IMR-90 (cell line): Measurements from ENCODE around the gene PTK6. TPM values are rescaled to one million over a fixed set of nuclear protein-coding genes. Genes with fewer than 3 reads are reported as not detected.

Source experiments
- ATAC-seq: fragments of 200-7000 bp; cut with Tn5 transposase; 2 replicates; pipeline ENCODE4 v1.9.1; 2020; ENCODE audit warnings: low read depth, mild to moderate bottlenecking, moderate library complexity
- BruUV-seq: library from RNA; stranded (reverse); fragments of 400-500 nt; replicated peaks from 2 replicates; lab custom pipeline; 2021; lab: Mats Ljungman, UMichigan
- CTCF ChIA-PET: fragments of 300-600 bp; formaldehyde crosslinking; extraction: SDS; loops from one replicate; lab custom pipeline; 2021; ENCODE audit warnings: antibody characterized with exemption; lab: Yijun Ruan, JAX
- POLR2A ChIA-PET: fragments of 300-600 bp; sonication (Branson Sonifier 250); formaldehyde crosslinking; loops from one replicate; lab custom pipeline; 2022; ENCODE audit warnings: antibody characterized with exemption; ENCODE audit not compliant: unreplicated experiment; lab: Charles Lee
- DNase-seq: peaks from one replicate; pipeline ENCODE4 v3.0.0; 2013
- H2AFZ ChIP-seq: replicated peaks from 2 replicates; pipeline ENCODE3; 2013; ENCODE audit warnings: low read length, mild to moderate bottlenecking; ENCODE audit not compliant: poor library complexity
- H2AK5ac ChIP-seq: 2 replicates; pipeline ENCODE4 v1.6.1; 2013; ENCODE audit warnings: low read depth, low read length, inconsistent platforms
- H2AK9ac ChIP-seq: replicated peaks from 2 replicates; pipeline ENCODE3; 2013; ENCODE audit warnings: mild to moderate bottlenecking, low read depth, low read length, moderate library complexity; ENCODE audit not compliant: poor library complexity
- H2BK120ac ChIP-seq: 2 replicates; pipeline ENCODE4 v1.6.1; 2013; ENCODE audit warnings: low read depth, low read length, inconsistent platforms
- H2BK15ac ChIP-seq: 3 replicates; pipeline ENCODE4 v1.6.1; 2013; ENCODE audit warnings: low read depth, low read length, inconsistent platforms
- H2BK20ac ChIP-seq: 2 replicates; pipeline ENCODE4 v1.6.1; 2013; ENCODE audit warnings: low read depth, mild to moderate bottlenecking, inconsistent platforms, low read length, moderate library complexity
- H2BK5ac ChIP-seq: 2 replicates; pipeline ENCODE4 v1.6.1; 2013; ENCODE audit warnings: mild to moderate bottlenecking, low read depth, low read length, inconsistent platforms; ENCODE audit not compliant: poor library complexity, severe bottlenecking
- H3K14ac ChIP-seq: replicated peaks from 2 replicates; pipeline ENCODE4 v1.6.1; 2013; ENCODE audit warnings: low read depth, low read length, inconsistent platforms
- H3K18ac ChIP-seq: 2 replicates; pipeline ENCODE4 v1.6.1; 2013; ENCODE audit warnings: low read depth, low read length, control low read depth
- H3K23ac ChIP-seq: 2 replicates; pipeline ENCODE4 v1.6.1; 2013; ENCODE audit warnings: low read depth, low read length, inconsistent platforms
- H3K27ac ChIP-seq: 2 replicates; pipeline ENCODE4 v1.5.1; 2013; ENCODE audit warnings: mild to moderate bottlenecking, control low read depth, low read length; ENCODE audit not compliant: insufficient read depth
- H3K27me3 ChIP-seq: 2 replicates; pipeline ENCODE4 v1.6.1; 2013; ENCODE audit warnings: low read length; ENCODE audit not compliant: control insufficient read depth, insufficient read depth
- H3K36me3 ChIP-seq: 2 replicates; pipeline ENCODE4 v1.6.1; 2013; ENCODE audit warnings: low read length, mixed read lengths; ENCODE audit not compliant: control insufficient read depth, insufficient read depth
- H3K4ac ChIP-seq: 2 replicates; pipeline ENCODE4 v1.6.1; 2013; ENCODE audit warnings: low read depth, low read length, inconsistent platforms
- H3K4me1 ChIP-seq: 2 replicates; pipeline ENCODE4 v1.6.1; 2013; ENCODE audit warnings: low read length, mixed read lengths; ENCODE audit not compliant: control insufficient read depth, insufficient read depth
- H3K4me2 ChIP-seq: 2 replicates; pipeline ENCODE4 v1.6.1; 2013; ENCODE audit warnings: low read depth, mild to moderate bottlenecking, control low read depth, low read length, moderate library complexity
- H3K4me3 ChIP-seq: 2 replicates; pipeline ENCODE4 v1.5.1; 2013; ENCODE audit warnings: low read depth, mild to moderate bottlenecking, control low read depth, low read length, moderate library complexity; ENCODE audit not compliant: insufficient read depth
- H3K56ac ChIP-seq: 2 replicates; pipeline ENCODE4 v1.6.1; 2013; ENCODE audit warnings: low read length, inconsistent platforms; ENCODE audit not compliant: insufficient read depth; ENCODE audit errors: extremely low read depth
- H3K79me1 ChIP-seq, 2 experiments: 2 replicates each; pipeline ENCODE4 v1.6.1; 2013; ENCODE audit warnings: low read length in 2 of 2, inconsistent platforms in 1 of 2, low read depth in 1 of 2
- H3K9ac ChIP-seq: 2 replicates; pipeline ENCODE4 v1.6.1; 2013; ENCODE audit warnings: low read depth, low read length, control low read depth
- H3K9me1 ChIP-seq: 2 replicates; pipeline ENCODE4 v1.6.1; 2013; ENCODE audit warnings: low read length, inconsistent platforms; ENCODE audit not compliant: insufficient read depth
- H3K9me3 ChIP-seq: 2 replicates; pipeline ENCODE4 v1.6.1; 2013; ENCODE audit warnings: low read length; ENCODE audit not compliant: control insufficient read depth, insufficient read depth
- H4K20me1 ChIP-seq: 2 replicates; pipeline ENCODE4 v1.6.1; 2013; ENCODE audit warnings: low read length, inconsistent platforms; ENCODE audit not compliant: insufficient read depth
- H4K5ac ChIP-seq: 2 replicates; pipeline ENCODE4 v1.6.1; 2013; ENCODE audit warnings: mild to moderate bottlenecking, low read depth, low read length, control low read depth
- H4K8ac ChIP-seq, 2 experiments: 2 replicates each; pipeline ENCODE4 v1.6.1; 2013; ENCODE audit warnings: low read depth in 2 of 2, low read length in 2 of 2, control low read depth in 1 of 2, inconsistent platforms in 1 of 2
- H4K91ac ChIP-seq: 2 replicates; pipeline ENCODE4 v1.6.1; 2013; ENCODE audit warnings: low read depth, low read length, inconsistent platforms; ENCODE audit not compliant: insufficient read depth
- MXI1 ChIP-seq: IDR thresholded peaks from 2 replicates; pipeline ENCODE4 v1.6.1; 2012; ENCODE audit warnings: low read depth, mild to moderate bottlenecking, low read length, moderate library complexity, borderline replicate concordance
- WGBS, 2 experiments: methylation state at CpG; one replicate each; pipeline versions ENCODE4 v1.1.5 to v1.1.7; 2013; ENCODE audit warnings: missing lambda C conversion rate in 2 of 2; ENCODE audit not compliant: insufficient read length in 1 of 2; ENCODE audit errors: extremely low coverage in 2 of 2; 5-methylcytosine and 5-hydroxymethylcytosine counted together
- dilution Hi-C: fragments of 300-500 bp; cut with HindIII; formaldehyde crosslinking; loops from one replicate; pipeline ENCODE4 v1.14.3; 2018; ENCODE audit warnings: low sequenced_read_pairs; ENCODE audit not compliant: unreplicated experiment
- in situ Hi-C: fragments of 300-500 bp; cut with MboI; formaldehyde crosslinking; loops from 3 replicates; pipeline ENCODE4 v1.14.3; 2019; ENCODE audit warnings: low sequenced_read_pairs, inconsistent platforms, mixed read lengths
- intact Hi-C: fragments of 100-400 bp; cut with micrococcal nuclease; formaldehyde crosslinking; loops from 2 replicates; pipeline ENCODE4 v1.10.0; 2022
- polyA plus RNA-seq, 3 experiments: library from polyadenylated mRNA; depleted of rRNA; stranded (reverse); fragments of >200 nt; gene quantifications; 2 replicates each; pipeline ENCODE4 v1.2.3, GENCODE V29; 2012; ENCODE audit warnings: low replicate concordance in 1 of 3
- total RNA-seq: library from RNA; depleted of rRNA; stranded (reverse); fragments of >200 nt; gene quantifications from 2 replicates; pipeline ENCODE4 v1.2.3, GENCODE V29; 2012
- TF ChIP-seq, protein P1 (sequence below): conservative IDR thresholded peaks from 2 replicates; pipeline ENCODE4 v1.5.1; 2012; ENCODE audit warnings: mild to moderate bottlenecking, low read depth, low read length, improper control_type of control experiment

Gene PTK6
- total and polyA plus RNA-seq, 2 of the 4 experiments (the other 2 are of a cell fraction), result not detected

DNA sequence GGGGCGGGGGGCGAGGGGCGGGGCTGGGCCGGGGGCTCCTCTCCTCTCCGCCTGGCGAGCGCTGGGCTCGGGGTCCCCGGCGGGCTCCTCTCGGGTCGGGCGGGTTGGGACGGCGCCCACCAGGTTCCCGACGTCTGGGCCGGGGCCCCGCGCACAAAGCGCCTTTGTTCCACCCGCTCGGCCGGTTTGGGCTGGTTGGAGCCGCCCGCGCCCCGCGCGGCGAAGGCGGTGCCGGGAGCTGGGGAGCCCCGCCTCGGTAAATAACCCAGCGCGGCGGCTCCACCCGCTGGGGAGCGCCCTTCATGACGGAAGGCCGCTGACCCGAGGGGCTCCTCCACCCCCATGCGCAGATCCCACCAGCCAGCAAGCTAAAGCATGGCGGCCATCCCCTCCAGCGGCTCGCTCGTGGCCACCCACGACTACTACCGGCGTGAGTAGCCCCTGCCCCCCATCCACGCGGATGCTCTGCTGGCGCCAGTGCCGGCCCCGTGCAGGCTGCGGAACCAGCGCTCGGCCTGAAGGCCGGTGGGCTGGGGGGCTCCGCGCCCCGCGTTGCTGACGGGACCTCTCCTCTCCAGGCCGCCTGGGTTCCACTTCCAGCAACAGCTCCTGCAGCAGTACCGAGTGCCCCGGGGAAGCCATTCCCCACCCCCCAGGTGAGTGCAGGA, 16.1 kb downstream of the PTK6 start:
- in situ Hi-C loops, result no loop called here
- H3K27ac ChIP-seq, result peak overlapping the region; percentile 90
- no peaks in the 10 kb centered on the region for H3K27me3 ChIP-seq
- H3K9ac ChIP-seq, result peak overlapping the region; percentile 89
- ChIA-PET POLR2A (interaction anchor here (1.1 kb wide), 1 partner anchor 24 kb away, joined by 3 read pairs; no protein-coding TSS in a partner anchor), CTCF (interaction anchor here (1.0 to 1.7 kb wide), 3 partner anchors 16 to 25 kb away, joined by 4 read pairs; partner anchors contain the start of gene PTK6)
- H4K8ac ChIP-seq, result peak overlapping the region in 1 of 2 experiments; percentile 37; a peak in 1 of 4 replicates
- H3K4me3 ChIP-seq, result peak overlapping the region; percentile 97
- peaks cover 13% of the 10 kb centered on the region for H3K4me1 ChIP-seq
- peak overlapping the region; percentile 78 for H3K23ac ChIP-seq
- no peak overlapping the region; the same call in 1 of the 2 replicates for H3K18ac ChIP-seq
- no peak overlapping the region for H3K56ac ChIP-seq
- peaks cover 29% of the 10 kb centered on the region for H4K20me1 ChIP-seq
- H2AFZ ChIP-seq, result peak overlapping the region; percentile 89
- WGBS, 2 experiments, result 1% methylated on average over 29 of the region's 68 CpGs; no CpG with 5 or more reads in 1 of the 2 experiments
- peak; percentile 80 for TF ChIP-seq MXI1
- TF ChIP-seq, protein P1, sequence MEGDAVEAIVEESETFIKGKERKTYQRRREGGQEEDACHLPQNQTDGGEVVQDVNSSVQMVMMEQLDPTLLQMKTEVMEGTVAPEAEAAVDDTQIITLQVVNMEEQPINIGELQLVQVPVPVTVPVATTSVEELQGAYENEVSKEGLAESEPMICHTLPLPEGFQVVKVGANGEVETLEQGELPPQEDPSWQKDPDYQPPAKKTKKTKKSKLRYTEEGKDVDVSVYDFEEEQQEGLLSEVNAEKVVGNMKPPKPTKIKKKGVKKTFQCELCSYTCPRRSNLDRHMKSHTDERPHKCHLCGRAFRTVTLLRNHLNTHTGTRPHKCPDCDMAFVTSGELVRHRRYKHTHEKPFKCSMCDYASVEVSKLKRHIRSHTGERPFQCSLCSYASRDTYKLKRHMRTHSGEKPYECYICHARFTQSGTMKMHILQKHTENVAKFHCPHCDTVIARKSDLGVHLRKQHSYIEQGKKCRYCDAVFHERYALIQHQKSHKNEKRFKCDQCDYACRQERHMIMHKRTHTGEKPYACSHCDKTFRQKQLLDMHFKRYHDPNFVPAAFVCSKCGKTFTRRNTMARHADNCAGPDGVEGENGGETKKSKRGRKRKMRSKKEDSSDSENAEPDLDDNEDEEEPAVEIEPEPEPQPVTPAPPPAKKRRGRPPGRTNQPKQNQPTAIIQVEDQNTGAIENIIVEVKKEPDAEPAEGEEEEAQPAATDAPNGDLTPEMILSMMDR, result no peak
- peak overlapping the region; percentile 94 for H2AK9ac ChIP-seq
- H3K9me1 ChIP-seq, result peaks cover 11% of the 10 kb centered on the region; the same call in 1 of the 2 replicates
- peak overlapping the region; percentile 88 for H2BK5ac ChIP-seq
- peak overlapping the region; percentile 80 for H3K4me2 ChIP-seq
- ATAC-seq (peak; percentile 68), DNase-seq (peak; percentile 53)
- H3K36me3 ChIP-seq, result peaks cover 23% of the 10 kb centered on the region
- no peak overlapping the region for H4K5ac ChIP-seq
- no peaks in the 10 kb centered on the region for H3K9me3 ChIP-seq
- H3K4ac ChIP-seq, result peak overlapping the region; percentile 75
- dilution Hi-C loops, result no loop called here
- TSS peak; percentile 99 for BruUV-seq
- H4K91ac ChIP-seq, result peak overlapping the region; percentile 24; the same call in 1 of the 2 replicates
- no peak overlapping the region for H2BK15ac ChIP-seq
- peak overlapping the region; percentile 78; the same call in 1 of the 2 replicates for H3K14ac ChIP-seq
- no peak overlapping the region for H2BK120ac ChIP-seq
- intact Hi-C loops, result no loop called here
- peak overlapping the region; percentile 86 for H2AK5ac ChIP-seq
- H2BK20ac ChIP-seq, result no peak overlapping the region
- H3K79me1 ChIP-seq, result peaks cover 19 to 38% of the 10 kb centered on the region in 2 experiments
